ENCODE results near the gene LAMB4. TPM values are rescaled to one million over a fixed set of nuclear protein-coding genes. Genes with fewer than 3 reads are reported as not detected.

The LAMB4 gene
- total and polyA plus RNA-seq, 2 donors (not counting 1 experiment from before 2014, with no cell fraction given), result 0.17 to 0.57 TPM

GRCh38 chr7:108086546-108086945 lies 43.6 kb downstream of the LAMB4 start:
- peaks cover 7% of the 10 kb centered on the region for H3K4me1 ChIP-seq (ENCODE audit: control insufficient read depth, extremely low read depth, insufficient read depth, low read length)
- no peak overlapping the region for H2AFZ ChIP-seq (ENCODE audit: low read length)
- H3K36me3 ChIP-seq (ENCODE audit: control insufficient read depth, insufficient read depth, low read length), result no peaks in the 10 kb centered on the region
- no peak overlapping the region for H3K9ac ChIP-seq (ENCODE audit: insufficient read depth, low read length)
- DNase-seq (ENCODE audit: low read depth in 2 of 2), result no peak
- H3K27ac ChIP-seq (ENCODE audit: insufficient read depth, low read length), result no peak overlapping the region
- no peaks in the 10 kb centered on the region for H3K27me3 ChIP-seq (ENCODE audit: control insufficient read depth, insufficient read depth, low read length)
- H3K9me3 ChIP-seq (ENCODE audit: control insufficient read depth, insufficient read depth, low read depth, low read length), result no peaks in the 10 kb centered on the region
- no peak overlapping the region for H3K4me3 ChIP-seq (replicated peaks in 1 of 4; ENCODE audit: control extremely low read depth in 1 of 4, insufficient read depth in 1 of 4, low read depth in 3 of 4, low read length in 4 of 4)
- no peak overlapping the region for H3K4me2 ChIP-seq (ENCODE audit: extremely low read depth, insufficient read depth, low read length)
- H4K20me1 ChIP-seq (ENCODE audit: control insufficient read depth, extremely low read depth, insufficient read depth, low read length), result no peaks in the 10 kb centered on the region
- TF ChIP-seq CTCF (conservative IDR thresholded peaks at IDR 0.05 in 1 of 2, IDR thresholded peaks at IDR 0.05 in 1 of 2; ENCODE audit: low read depth in 1 of 2, low read length in 2 of 2), result no peak
- TF ChIP-seq EZH2 (IDR thresholded peaks at IDR 0.05; ENCODE audit: low read length, missing control alignments), result no peak
- H3K79me2 ChIP-seq (ENCODE audit: control insufficient read depth, insufficient read depth, low read length), result no peaks in the 10 kb centered on the region

GRCh38 chr7:108083980-108084379 lies 46.2 kb downstream of the LAMB4 start:
- H3K36me3 ChIP-seq (ENCODE audit: control insufficient read depth, insufficient read depth, low read length), result no peaks in the 10 kb centered on the region
- H3K27me3 ChIP-seq (ENCODE audit: control insufficient read depth, insufficient read depth, low read length), result no peaks in the 10 kb centered on the region
- H3K4me2 ChIP-seq (ENCODE audit: extremely low read depth, insufficient read depth, low read length), result no peak overlapping the region
- H3K9me3 ChIP-seq (ENCODE audit: control insufficient read depth, insufficient read depth, low read depth, low read length), result no peaks in the 10 kb centered on the region
- no peak overlapping the region for H3K4me3 ChIP-seq (replicated peaks in 1 of 4; ENCODE audit: control extremely low read depth in 1 of 4, insufficient read depth in 1 of 4, low read depth in 3 of 4, low read length in 4 of 4)
- DNase-seq (ENCODE audit: low read depth in 2 of 2), result peak in 1 of 2 donors; percentile 53
- no peak overlapping the region for H2AFZ ChIP-seq (ENCODE audit: low read length)
- H3K4me1 ChIP-seq (ENCODE audit: control insufficient read depth, extremely low read depth, insufficient read depth, low read length), result peaks cover 12% of the 10 kb centered on the region
- H4K20me1 ChIP-seq (ENCODE audit: control insufficient read depth, extremely low read depth, insufficient read depth, low read length), result no peaks in the 10 kb centered on the region
- H3K79me2 ChIP-seq (ENCODE audit: control insufficient read depth, insufficient read depth, low read length), result no peaks in the 10 kb centered on the region
- H3K27ac ChIP-seq (ENCODE audit: insufficient read depth, low read length), result no peak overlapping the region
- TF ChIP-seq CTCF (conservative IDR thresholded peaks at IDR 0.05 in 1 of 2, IDR thresholded peaks at IDR 0.05 in 1 of 2; ENCODE audit: low read depth in 1 of 2, low read length in 2 of 2) (no peak), EZH2 (IDR thresholded peaks at IDR 0.05; ENCODE audit: low read length, missing control alignments) (no peak)
- H3K9ac ChIP-seq (ENCODE audit: insufficient read depth, low read length), result no peak overlapping the region

- H3K36me3 ChIP-seq (ENCODE audit: control insufficient read depth, insufficient read depth, low read length), result no peaks in the 10 kb centered on the region
- no peaks in the 10 kb centered on the region for H3K79me2 ChIP-seq (ENCODE audit: control insufficient read depth, insufficient read depth, low read length)
- no peaks in the 10 kb centered on the region for H4K20me1 ChIP-seq (ENCODE audit: control insufficient read depth, extremely low read depth, insufficient read depth, low read length)
- H2AFZ ChIP-seq (ENCODE audit: low read length), result peak overlapping the region; percentile 53
- peaks cover 15% of the 10 kb centered on the region for H3K4me1 ChIP-seq (ENCODE audit: control insufficient read depth, extremely low read depth, insufficient read depth, low read length)
- H3K4me2 ChIP-seq (ENCODE audit: extremely low read depth, insufficient read depth, low read length), result peak overlapping the region; percentile 70
- no peaks in the 10 kb centered on the region for H3K27me3 ChIP-seq (ENCODE audit: control insufficient read depth, insufficient read depth, low read length)
- no peak for TF ChIP-seq EZH2 (IDR thresholded peaks at IDR 0.05; ENCODE audit: low read length, missing control alignments)
- TF ChIP-seq CTCF (conservative IDR thresholded peaks at IDR 0.05 in 1 of 2, IDR thresholded peaks at IDR 0.05 in 1 of 2; ENCODE audit: low read depth in 1 of 2, low read length in 2 of 2), result no peak
- peak; percentile 95 to 97 for DNase-seq (ENCODE audit: low read depth in 2 of 2)
- no peaks in the 10 kb centered on the region for H3K9me3 ChIP-seq (ENCODE audit: control insufficient read depth, insufficient read depth, low read depth, low read length)
- no peak overlapping the region for H3K9ac ChIP-seq (ENCODE audit: insufficient read depth, low read length)
- peak overlapping the region; percentile 78 for H3K27ac ChIP-seq (ENCODE audit: insufficient read depth, low read length)
- H3K4me3 ChIP-seq (replicated peaks in 1 of 4; ENCODE audit: control extremely low read depth in 1 of 4, insufficient read depth in 1 of 4, low read depth in 3 of 4, low read length in 4 of 4), result peak overlapping the region in 1 of 4 experiments; percentile 13
These were observed 50.2 kb downstream of the LAMB4 start for GRCh38 chr7:108079648-108080591.
